ENCODE data around the gene MAGEB17.

MAGEB17 gene, protein sequence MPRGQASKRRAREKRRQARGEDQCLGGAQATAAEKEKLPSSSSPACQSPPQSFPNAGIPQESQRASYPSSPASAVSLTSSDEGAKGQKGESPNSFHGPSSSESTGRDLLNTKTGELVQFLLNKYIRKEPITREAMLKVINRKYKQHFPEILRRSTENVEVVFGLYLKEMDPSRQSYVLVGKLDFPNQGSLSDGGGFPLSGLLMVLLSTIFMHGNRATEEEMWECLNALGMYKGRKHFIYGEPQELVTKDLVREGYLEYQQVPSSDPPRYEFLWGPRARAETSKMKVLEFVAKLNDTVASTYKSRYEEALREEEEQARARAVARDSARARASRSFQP

DNA sequence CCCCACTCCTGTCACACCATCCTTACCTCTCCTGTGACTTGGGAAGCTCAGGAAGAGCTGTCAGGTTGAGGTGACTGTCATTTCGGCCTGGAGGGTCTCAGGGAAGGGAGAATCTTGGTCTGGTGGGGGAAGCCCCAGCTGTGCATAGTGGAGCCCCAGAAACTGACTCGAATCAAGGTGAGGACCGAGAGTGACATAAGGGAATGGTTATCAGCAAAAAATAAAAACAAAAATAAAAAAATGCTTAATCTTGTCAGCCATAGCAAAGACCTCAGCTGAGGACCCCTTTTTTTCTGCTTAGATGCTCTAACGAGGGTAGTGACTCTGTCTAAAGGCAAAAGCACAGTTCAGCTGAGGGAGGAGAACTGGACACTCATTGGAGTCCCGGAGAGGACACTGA is at the start of gene MAGEB17:
MAGEB17 (plus strand) TSS at position 301 of the 400 bp plus-strand sequence. CDS start 2,902 bp downstream, outside the sequence.
- Mint-ChIP-seq H3K9me3 (no peaks in the 10 kb centered on the region), H3K27me3 (peaks cover under 1% of the 10 kb centered on the region), H3K36me3 (ENCODE audit: low read depth) (no peaks in the 10 kb centered on the region), H3K27ac (no peak within 1 kb of the TSS), H3K4me3 (no peak within 1 kb of the TSS), H3K4me1 (ENCODE audit: low read depth) (no peaks in the 10 kb centered on the region)

DNA sequence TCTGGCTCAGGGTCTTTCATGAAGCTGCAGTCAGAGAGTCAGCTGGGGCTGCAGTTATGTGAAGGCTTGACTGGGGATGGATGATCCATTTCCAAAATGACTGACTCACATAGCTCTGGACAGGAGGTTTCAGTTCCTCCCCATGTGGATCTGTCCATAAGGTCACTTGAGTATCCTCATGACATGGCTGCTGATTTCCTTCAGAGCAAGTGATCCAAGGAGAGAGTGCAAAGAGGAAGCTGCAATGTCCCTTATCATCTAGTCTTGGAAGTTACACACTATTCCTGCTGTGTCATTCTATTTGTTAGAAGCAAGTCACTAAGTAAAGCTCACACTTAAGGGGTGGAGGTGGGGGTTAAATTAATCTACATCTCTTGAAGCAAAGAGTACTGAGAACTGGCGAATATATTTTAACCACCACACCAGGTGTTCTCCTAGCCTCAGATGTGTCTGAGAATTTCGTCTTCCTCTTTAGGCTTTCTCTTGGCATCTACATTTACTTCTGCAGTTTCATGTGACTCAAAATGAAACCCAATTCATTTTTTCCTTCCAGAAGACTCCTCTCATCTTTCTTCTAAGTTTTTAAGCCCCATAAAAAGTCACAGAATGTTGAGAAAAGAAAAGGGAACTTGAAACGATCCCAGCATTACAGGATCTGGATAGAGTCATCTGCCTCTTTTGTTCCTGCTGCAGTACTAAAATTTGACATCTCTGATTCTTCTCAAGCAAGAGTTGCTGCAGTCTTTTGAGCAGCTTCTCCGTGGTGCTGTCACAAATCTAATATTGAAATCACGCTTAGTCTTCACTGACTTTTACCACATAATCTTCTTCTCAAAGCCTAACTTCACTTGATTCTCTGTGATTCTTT is 47.7 kb upstream of the MAGEB17 start:
- H3K27me3 Mint-ChIP-seq = peaks cover 3% of the 10 kb centered on the region
- peaks cover 5% of the 10 kb centered on the region for H3K9me3 Mint-ChIP-seq
- H3K4me1 Mint-ChIP-seq (ENCODE audit: low read depth) = peaks cover 31% of the 10 kb centered on the region
- no peaks in the 10 kb centered on the region for H3K36me3 Mint-ChIP-seq (ENCODE audit: low read depth)
- peak overlapping the region; percentile 59 for H3K27ac Mint-ChIP-seq
- H3K4me3 Mint-ChIP-seq = peak overlapping the region; percentile 17

DNA sequence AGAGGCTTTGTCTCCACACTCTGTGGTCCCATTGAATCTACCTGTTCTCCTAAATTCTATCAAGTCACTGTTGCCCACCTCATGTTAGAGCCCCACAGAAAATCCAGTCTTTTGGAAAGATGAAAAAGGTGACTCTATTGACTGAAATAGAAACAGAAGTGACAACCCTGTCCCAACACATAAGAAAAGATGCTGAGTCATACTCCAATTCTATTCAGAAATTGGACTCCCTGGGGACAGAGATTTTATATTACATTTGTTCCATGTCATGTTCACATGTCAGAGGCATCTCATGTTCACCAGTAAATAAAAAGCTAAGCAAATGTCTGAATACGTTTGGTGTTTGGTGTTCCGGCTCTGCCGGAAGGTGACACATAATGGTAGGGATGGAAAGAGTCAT is 46.9 kb upstream of the MAGEB17 start:
- Mint-ChIP-seq H3K27ac (peak overlapping the region; percentile 59), H3K36me3 (ENCODE audit: low read depth) (no peaks in the 10 kb centered on the region), H3K4me3 (peak overlapping the region; percentile 17), H3K4me1 (ENCODE audit: low read depth) (peaks cover 29% of the 10 kb centered on the region), H3K9me3 (peaks cover 5% of the 10 kb centered on the region), H3K27me3 (peaks cover 4% of the 10 kb centered on the region)

DNA sequence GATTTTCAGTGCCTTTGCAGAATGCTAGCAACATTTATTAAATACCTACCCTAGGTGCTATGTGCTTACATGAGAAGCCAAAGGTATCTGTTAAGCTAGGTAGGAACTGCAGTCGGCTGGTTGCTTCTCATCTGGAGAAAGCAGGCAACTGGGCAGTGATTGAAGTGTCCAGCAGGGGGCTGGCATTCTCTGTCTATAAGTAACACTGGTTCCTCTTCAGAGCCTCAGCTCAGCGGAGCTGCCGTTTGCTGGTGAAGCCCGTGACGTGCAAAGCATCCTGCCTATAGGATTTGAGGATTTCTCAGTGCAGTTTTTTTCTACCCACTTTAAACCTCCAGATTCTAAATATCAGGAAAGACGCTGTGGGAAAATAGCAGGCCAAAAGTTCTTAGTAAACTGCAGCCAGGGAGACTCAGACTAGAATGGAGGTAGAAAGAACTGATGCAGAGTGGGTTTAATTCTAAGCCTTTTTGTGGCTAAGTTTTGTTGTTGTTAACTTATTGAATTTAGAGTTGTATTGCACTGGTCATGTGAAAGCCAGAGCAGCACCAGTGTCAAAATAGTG is 44.0 kb upstream of the MAGEB17 start, which contains the start of gene GRPR:
GRPR (plus strand) TSS at position 344 of the 565 bp plus-strand sequence. CDS start 389 bp downstream, outside the sequence.
- H3K9me3 Mint-ChIP-seq = peaks cover 5% of the 10 kb centered on the region
- peaks cover 13% of the 10 kb centered on the region for H3K27me3 Mint-ChIP-seq
- H3K27ac Mint-ChIP-seq = no peak within 1 kb of the TSS
- no peaks in the 10 kb centered on the region for H3K36me3 Mint-ChIP-seq (ENCODE audit: low read depth)
- peaks cover 29% of the 10 kb centered on the region for H3K4me1 Mint-ChIP-seq (ENCODE audit: low read depth)
- H3K4me3 Mint-ChIP-seq = no peak within 1 kb of the TSS

- Mint-ChIP-seq H3K36me3 (ENCODE audit: low read depth) (no peaks in the 10 kb centered on the region), H3K27me3 (peaks cover 19% of the 10 kb centered on the region), H3K4me1 (ENCODE audit: low read depth) (peaks cover 21% of the 10 kb centered on the region), H3K4me3 (no peak overlapping the region), H3K27ac (no peak overlapping the region), H3K9me3 (peaks cover 2% of the 10 kb centered on the region)
Measured at GRCh38 chrX:16124201-16124600, 43.1 kb upstream of the MAGEB17 start.

DNA sequence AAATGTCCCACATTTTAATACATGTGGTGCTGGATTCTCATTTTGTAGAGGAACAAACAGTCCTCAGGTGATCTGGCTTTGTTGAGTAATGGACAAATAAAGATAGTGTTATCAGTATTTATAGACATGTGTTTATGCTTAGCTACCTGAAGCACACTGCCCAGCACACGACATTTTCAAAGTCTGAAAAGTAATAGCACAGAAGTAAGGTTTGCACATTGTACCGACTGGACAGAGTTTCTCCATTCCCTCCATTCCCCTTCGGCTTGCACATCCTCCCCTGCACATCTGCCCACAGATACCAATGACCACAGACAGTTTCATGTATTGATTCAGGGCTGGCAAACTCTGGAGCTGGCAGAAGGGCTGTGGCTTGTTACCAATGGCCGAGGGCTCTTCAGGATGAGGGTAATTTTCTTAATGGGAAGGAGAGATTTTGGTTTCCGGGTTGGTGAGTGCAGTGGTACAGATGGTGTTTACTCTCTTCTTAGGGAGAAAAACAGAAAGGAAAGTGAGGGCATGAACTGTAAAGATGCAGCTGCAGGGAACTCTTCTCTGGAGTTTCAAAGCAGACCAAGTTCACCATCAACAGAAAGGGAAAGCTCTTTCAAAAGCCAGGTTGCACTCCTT is 41.6 kb upstream of the MAGEB17 start:
- Mint-ChIP-seq H3K4me3 (no peak overlapping the region), H3K9me3 (no peaks in the 10 kb centered on the region), H3K36me3 (ENCODE audit: low read depth) (no peaks in the 10 kb centered on the region), H3K4me1 (ENCODE audit: low read depth) (peaks cover 6% of the 10 kb centered on the region), H3K27me3 (peaks cover 25% of the 10 kb centered on the region), H3K27ac (no peak overlapping the region)

DNA sequence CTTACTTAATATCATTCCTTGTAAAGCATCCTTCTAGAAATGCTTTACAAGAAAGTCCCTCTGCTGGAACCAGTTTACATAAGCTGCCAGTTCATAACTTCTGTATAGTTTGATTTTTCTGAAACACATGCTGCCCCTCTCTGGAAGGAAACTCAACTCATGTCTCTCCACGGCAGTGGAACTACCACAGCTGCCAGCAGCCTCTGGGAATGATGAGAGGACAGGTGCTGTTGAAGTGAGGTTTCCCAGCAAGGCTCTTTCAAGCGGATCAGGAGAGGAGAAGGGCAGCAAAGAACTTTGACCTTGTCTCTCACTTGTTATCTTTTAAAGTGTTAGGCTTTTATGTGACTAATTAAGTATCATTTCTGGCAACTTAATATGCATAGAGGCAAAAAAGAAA is 36.6 kb upstream of the MAGEB17 start:
- H3K9me3 Mint-ChIP-seq = no peaks in the 10 kb centered on the region

DNA sequence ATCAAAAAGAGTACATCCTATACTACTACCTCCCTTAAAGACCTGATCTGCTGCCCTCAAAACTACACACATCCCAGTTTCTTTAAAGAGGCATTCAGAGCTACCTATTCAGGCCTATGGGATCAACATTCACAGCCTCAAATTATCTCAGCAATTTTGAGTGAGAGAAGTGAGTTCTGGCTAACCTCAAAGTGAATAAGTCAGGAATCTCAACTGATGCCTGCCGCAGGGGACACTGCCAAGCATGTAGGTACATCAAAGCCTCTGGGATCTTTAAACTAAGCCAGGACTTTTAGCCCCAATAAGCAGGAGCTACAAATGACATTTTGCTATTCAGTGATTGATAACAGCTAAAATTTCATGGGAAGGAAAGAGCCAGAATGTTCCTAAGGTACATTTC is 32.3 kb upstream of the MAGEB17 start:
- Mint-ChIP-seq H3K9me3 (no peaks in the 10 kb centered on the region), H3K36me3 (ENCODE audit: low read depth) (no peaks in the 10 kb centered on the region), H3K27ac (no peak overlapping the region), H3K4me3 (no peak overlapping the region), H3K4me1 (ENCODE audit: low read depth) (peaks cover 5% of the 10 kb centered on the region), H3K27me3 (peaks cover 18% of the 10 kb centered on the region)

More for the DNA sequence above, 36.6 kb upstream of the MAGEB17 start:
- Mint-ChIP-seq H3K4me1 (ENCODE audit: low read depth) (no peaks in the 10 kb centered on the region), H3K36me3 (ENCODE audit: low read depth) (no peaks in the 10 kb centered on the region), H3K27me3 (peaks cover 27% of the 10 kb centered on the region), H3K4me3 (no peak overlapping the region), H3K27ac (no peak overlapping the region)

- no peaks in the 10 kb centered on the region for H3K36me3 Mint-ChIP-seq (ENCODE audit: low read depth)
- no peaks in the 10 kb centered on the region for H3K9me3 Mint-ChIP-seq
- H3K27ac Mint-ChIP-seq = no peak overlapping the region
- H3K4me3 Mint-ChIP-seq = no peak overlapping the region
- H3K27me3 Mint-ChIP-seq = peaks cover 16% of the 10 kb centered on the region
- H3K4me1 Mint-ChIP-seq (ENCODE audit: low read depth) = peaks cover 16% of the 10 kb centered on the region
Measured at GRCh38 chrX:16136080-16136479, 31.2 kb upstream of the MAGEB17 start.

- no peaks in the 10 kb centered on the region for H3K9me3 Mint-ChIP-seq
- peaks cover 19% of the 10 kb centered on the region for H3K4me1 Mint-ChIP-seq (ENCODE audit: low read depth)
- H3K4me3 Mint-ChIP-seq = no peak overlapping the region
- peaks cover 16% of the 10 kb centered on the region for H3K27me3 Mint-ChIP-seq
- H3K27ac Mint-ChIP-seq = no peak overlapping the region
- no peaks in the 10 kb centered on the region for H3K36me3 Mint-ChIP-seq (ENCODE audit: low read depth)
Measured at GRCh38 chrX:16137416-16138107, 29.7 kb upstream of the MAGEB17 start.

- H3K9me3 Mint-ChIP-seq = no peaks in the 10 kb centered on the region
- no peak overlapping the region for H3K4me3 Mint-ChIP-seq
- peaks cover 19% of the 10 kb centered on the region for H3K4me1 Mint-ChIP-seq (ENCODE audit: low read depth)
- H3K27me3 Mint-ChIP-seq = peaks cover 21% of the 10 kb centered on the region
- H3K36me3 Mint-ChIP-seq (ENCODE audit: low read depth) = no peaks in the 10 kb centered on the region
- no peak overlapping the region for H3K27ac Mint-ChIP-seq
Measured at GRCh38 chrX:16138108-16138427, 29.2 kb upstream of the MAGEB17 start.

- Mint-ChIP-seq H3K4me3 (no peak overlapping the region), H3K27ac (no peak overlapping the region), H3K4me1 (ENCODE audit: low read depth) (peaks cover 19% of the 10 kb centered on the region), H3K36me3 (ENCODE audit: low read depth) (no peaks in the 10 kb centered on the region), H3K9me3 (no peaks in the 10 kb centered on the region), H3K27me3 (peaks cover 18% of the 10 kb centered on the region)
Measured at GRCh38 chrX:16140448-16140847, 26.8 kb upstream of the MAGEB17 start.

GRCh38 chrX:16140983-16141382 is 26.3 kb upstream of the MAGEB17 start:
- Mint-ChIP-seq H3K36me3 (ENCODE audit: low read depth) (no peaks in the 10 kb centered on the region), H3K4me3 (no peak overlapping the region), H3K27ac (no peak overlapping the region), H3K4me1 (ENCODE audit: low read depth) (peaks cover 19% of the 10 kb centered on the region), H3K27me3 (peaks cover 23% of the 10 kb centered on the region), H3K9me3 (no peaks in the 10 kb centered on the region)

Measured in stimulated activated naive CD8-positive, alpha-beta T cell treated with anti-CD3 and anti-CD28 coated beads, Interleukin-15, Interleukin-2, amounts not matched to agents 100 ng/mL and 50 ng/mL, for 24 hours (primary cell).